NCI-H82 treated with DMSO at 0.1 percent for 48 hours (cell line): Measurements from ENCODE around the gene CTAGE6.
"Not testable (repeated sequence)": the region's sequence is repeated elsewhere in the genome, so short reads cannot be mapped to it uniquely, and the experiment has no call there.

ENCODE experiments used
- DNase-seq: peaks from one replicate; lab custom pipeline; 2025; ENCODE audit not compliant: unreplicated experiment; lab: John Stamatoyannopoulos, UW

The CTAGE6 gene

DNA sequence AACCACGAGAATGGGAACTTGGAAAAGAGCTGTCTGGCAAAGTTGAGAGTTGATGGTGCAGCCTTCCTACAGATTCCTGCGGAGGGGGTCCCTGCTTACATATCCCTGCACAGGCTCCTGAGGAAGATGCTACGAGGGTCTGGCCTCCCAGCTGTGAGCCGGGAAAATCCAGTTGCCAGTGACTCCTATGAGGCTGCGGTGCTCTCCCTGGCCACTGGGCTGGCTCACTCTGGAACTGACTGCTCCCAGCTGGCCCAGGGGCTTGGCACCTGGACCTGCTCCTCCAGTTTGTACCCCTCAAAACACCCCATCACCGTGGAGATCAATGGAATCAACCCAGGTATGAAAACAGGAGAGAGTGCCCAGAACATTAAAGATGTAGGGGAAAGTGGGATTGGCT is 37.2 kb downstream of the CTAGE6 start:
- DNase-seq = not testable (repeated sequence)

DNA sequence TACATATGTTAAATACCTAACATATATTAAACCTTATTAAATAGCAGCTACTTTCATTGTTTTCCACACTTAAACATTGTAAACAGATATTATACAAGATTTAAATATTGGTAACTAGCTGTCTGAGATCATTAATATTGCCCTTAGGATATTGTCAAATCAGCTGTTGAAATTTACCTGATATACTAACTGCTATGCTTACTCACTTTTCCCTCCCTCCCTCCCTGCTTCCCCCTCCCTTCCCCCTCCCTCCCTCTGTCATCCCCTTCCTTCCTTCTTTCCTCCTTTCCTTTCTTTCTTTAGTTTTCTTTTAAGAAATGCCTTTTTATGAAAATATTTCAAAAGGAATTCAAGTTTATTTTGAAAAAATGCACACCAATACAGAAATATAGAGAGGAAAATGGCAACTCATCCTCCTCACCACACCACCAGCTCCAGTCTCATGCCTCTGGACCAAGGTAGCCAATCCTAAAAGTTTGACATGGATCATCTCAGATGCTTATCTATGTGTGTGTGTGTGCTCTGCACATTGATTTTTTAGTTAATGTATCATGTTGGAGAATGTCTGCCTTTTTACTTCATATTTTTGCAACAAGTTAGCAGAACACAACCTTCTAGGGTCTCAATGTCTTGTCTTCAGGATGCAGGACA is 41.8 kb downstream of the CTAGE6 start:
- DNase-seq = not testable (repeated sequence)

DNA sequence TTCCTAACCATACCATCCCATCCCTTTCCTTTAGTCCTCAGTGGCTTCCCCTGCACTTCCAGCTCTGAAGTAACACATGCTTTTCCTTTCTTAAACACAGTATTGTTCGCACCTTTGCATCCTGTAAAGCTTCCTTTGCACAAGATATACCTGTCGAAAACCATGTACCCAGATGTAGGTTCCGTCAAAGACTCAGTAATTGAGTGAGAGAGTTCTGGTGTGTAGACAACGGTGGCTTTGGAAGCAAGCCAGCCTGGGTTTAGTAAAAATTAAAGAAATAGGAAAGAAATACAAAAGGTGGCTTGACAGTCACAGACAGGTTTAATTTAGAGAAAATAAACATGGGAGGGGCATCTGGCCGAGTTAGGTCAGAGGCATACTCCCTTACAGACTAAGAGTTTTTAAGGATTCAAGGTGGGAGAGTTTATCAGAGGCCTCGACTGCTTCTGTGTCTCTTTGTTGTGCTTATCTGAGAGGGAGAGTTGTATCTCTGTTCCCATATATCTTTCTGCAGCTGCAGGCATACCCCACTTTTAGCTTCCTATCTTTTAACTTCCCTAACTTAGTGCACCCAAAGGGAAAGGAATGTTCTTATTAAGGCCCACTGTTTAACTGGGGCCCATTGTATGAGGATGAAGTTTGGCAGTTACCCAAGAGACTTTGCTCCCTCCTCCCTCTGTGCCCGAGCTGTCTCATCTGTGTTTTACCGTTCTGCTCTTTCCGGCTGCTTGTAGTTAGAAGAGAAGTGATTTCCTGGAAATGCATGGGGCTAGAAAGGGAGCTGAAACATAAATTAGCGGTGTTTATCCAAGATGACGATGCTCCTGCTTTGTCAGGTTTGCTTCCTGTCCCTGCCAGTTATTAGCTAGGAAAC is 42.7 kb downstream of the CTAGE6 start:
- not testable (repeated sequence) for DNase-seq

DNA sequence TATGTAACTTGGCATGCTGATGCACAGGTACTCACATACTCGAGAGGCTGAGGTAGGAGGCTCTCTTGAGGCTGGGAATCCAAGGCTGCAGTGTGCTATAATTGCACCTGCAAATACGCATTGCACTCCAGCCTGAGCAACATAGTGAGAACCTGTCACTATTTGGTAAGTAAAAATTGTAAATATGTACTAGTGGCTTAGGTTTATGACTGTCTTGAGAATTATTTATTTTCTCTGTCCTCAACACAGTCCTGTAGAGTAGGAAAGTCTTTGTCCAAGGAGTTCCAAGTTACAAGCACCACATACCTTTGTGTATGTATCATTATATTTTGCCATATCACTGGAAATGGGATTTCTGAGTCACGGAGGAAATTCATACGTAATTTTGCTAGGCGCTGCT is 45.1 kb downstream of the CTAGE6 start:
- DNase-seq = not testable (repeated sequence)

DNA sequence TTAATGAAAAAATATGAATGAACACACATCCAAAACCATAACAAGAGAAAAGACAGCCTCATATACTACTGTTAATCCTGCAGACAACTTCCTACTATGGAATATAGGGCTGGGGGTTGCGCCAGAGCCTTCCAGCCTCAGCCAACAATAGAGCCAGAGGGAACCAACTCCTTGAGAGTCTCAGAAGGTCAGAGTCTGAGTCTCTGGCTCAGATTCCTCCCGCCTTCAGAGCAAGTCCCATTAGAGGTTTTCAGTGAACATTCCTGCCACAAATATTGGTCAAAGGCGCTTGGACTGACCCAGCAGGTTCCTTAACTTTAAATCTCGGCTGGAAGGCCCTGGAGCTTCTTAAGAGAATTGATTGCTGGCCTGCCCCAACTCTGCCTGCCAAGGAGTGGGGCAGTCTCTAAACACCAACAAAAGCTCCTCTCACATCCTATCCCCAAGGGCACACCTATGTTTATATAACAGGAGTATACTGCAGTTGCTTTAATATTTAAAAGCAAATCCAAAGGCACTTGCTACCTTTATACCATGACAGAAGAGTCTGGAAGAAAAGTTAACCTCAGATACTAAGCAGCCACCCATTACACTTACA is 45.7 kb downstream of the CTAGE6 start:
- DNase-seq = not testable (repeated sequence)

DNA sequence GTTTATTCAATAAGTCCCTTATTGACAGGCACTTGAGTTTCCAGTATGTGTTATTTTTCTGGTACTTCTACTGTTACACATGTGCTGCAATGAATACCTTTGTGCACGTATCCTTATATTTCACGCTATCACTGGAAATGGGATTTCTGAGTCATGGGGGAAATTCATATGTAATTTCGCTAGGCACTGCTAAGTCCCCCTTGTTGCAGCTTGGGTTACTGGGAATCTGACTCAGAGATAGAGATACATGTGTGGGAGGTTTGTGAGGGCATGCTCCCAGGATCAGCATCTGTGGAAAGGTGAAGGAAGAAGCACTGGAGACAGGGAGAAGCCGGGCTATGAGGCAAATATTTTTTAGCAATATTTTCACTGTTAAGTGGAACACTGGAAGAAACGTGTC is 47.6 kb downstream of the CTAGE6 start:
- not testable (repeated sequence) for DNase-seq
